ENCODE measurements around the gene PLCD1.

DNA sequence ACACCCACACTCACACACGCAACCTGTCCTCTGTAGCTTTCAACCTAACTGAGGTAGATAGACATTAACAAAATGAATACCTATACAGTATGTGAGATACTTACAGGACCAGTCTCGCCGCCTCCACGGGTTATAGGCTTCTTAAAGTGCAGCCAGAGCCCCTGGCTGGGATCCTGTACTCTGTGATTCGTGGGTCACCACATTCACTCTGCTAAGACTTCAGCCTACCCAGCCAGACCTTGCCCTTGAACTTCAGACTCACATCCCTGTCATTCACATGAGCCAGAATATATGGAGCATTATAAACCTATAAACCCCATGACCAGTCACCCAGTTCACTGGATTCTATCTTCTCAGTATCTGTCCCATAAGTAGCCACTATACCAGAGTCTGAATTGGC lies 11.0 kb upstream of the PLCD1 start:
- TF ChIP-seq RARB (CRISPR knock-in tag; IDR thresholded peaks at IDR 0.05) (no peak), TOX (CRISPR knock-in tag; IDR thresholded peaks at IDR 0.05; ENCODE audit: borderline replicate concordance) (no peak), ARNTL (CRISPR knock-in tag; IDR thresholded peaks at IDR 0.05; ENCODE audit: borderline replicate concordance, low read depth) (no peak), ZC3H10 (CRISPR knock-in tag; IDR thresholded peaks at IDR 0.05) (no peak), ZNF70 (CRISPR knock-in tag; IDR thresholded peaks at IDR 0.05) (no peak), OSR1 (CRISPR knock-in tag; IDR thresholded peaks at IDR 0.05) (no peak), BACH2 (CRISPR knock-in tag; IDR thresholded peaks at IDR 0.05; ENCODE audit: borderline replicate concordance) (no peak), PPARA (CRISPR knock-in tag; IDR thresholded peaks at IDR 0.05; ENCODE audit: borderline replicate concordance) (no peak)
- TF ChIP-seq, protein P1, sequence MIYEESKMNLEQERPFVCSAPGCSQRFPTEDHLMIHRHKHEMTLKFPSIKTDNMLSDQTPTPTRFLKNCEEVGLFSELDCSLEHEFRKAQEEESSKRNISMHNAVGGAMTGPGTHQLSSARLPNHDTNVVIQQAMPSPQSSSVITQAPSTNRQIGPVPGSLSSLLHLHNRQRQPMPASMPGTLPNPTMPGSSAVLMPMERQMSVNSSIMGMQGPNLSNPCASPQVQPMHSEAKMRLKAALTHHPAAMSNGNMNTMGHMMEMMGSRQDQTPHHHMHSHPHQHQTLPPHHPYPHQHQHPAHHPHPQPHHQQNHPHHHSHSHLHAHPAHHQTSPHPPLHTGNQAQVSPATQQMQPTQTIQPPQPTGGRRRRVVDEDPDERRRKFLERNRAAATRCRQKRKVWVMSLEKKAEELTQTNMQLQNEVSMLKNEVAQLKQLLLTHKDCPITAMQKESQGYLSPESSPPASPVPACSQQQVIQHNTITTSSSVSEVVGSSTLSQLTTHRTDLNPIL (CRISPR knock-in tag; IDR thresholded peaks at IDR 0.05; ENCODE audit: low read depth), result no peak
- TF ChIP-seq, protein P2, sequence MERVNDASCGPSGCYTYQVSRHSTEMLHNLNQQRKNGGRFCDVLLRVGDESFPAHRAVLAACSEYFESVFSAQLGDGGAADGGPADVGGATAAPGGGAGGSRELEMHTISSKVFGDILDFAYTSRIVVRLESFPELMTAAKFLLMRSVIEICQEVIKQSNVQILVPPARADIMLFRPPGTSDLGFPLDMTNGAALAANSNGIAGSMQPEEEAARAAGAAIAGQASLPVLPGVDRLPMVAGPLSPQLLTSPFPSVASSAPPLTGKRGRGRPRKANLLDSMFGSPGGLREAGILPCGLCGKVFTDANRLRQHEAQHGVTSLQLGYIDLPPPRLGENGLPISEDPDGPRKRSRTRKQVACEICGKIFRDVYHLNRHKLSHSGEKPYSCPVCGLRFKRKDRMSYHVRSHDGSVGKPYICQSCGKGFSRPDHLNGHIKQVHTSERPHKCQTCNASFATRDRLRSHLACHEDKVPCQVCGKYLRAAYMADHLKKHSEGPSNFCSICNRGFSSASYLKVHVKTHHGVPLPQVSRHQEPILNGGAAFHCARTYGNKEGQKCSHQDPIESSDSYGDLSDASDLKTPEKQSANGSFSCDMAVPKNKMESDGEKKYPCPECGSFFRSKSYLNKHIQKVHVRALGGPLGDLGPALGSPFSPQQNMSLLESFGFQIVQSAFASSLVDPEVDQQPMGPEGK (CRISPR knock-in tag; IDR thresholded peaks at IDR 0.05; ENCODE audit: borderline replicate concordance), result no peak
- TF ChIP-seq, protein P3, sequence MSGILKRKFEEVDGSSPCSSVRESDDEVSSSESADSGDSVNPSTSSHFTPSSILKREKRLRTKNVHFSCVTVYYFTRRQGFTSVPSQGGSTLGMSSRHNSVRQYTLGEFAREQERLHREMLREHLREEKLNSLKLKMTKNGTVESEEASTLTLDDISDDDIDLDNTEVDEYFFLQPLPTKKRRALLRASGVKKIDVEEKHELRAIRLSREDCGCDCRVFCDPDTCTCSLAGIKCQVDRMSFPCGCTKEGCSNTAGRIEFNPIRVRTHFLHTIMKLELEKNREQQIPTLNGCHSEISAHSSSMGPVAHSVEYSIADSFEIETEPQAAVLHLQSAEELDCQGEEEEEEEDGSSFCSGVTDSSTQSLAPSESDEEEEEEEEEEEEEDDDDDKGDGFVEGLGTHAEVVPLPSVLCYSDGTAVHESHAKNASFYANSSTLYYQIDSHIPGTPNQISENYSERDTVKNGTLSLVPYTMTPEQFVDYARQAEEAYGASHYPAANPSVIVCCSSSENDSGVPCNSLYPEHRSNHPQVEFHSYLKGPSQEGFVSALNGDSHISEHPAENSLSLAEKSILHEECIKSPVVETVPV (CRISPR knock-in tag; IDR thresholded peaks at IDR 0.05), result no peak

Measured in SK-N-SH treated with all-trans-retinoic acid at 6 μM for 48 hours (cell line).